H9 (cell line): ENCODE data around the gene KANSL1. TPM values are rescaled to one million over a fixed set of nuclear protein-coding genes. Genes with fewer than 3 reads are reported as not detected.

Experiments used
- DNase-seq: peaks from one replicate; pipeline ENCODE4 v3.0.0-alpha.2; 2017
- H2AFZ ChIP-seq: one replicate; pipeline ENCODE4 v1.6.1; 2013; ENCODE audit warnings: mild to moderate bottlenecking, low read length, control low read depth, moderate library complexity
- H2AK5ac ChIP-seq: 2 replicates; pipeline ENCODE4 v1.6.1; 2013; ENCODE audit warnings: low read length, control low read depth, mixed read lengths; ENCODE audit not compliant: insufficient read length
- H2BK120ac ChIP-seq: one replicate; pipeline ENCODE4 v1.6.1; 2013; ENCODE audit warnings: low read depth, mild to moderate bottlenecking, low read length, control low read depth, inconsistent platforms; ENCODE audit not compliant: poor library complexity, severe bottlenecking
- H2BK12ac ChIP-seq: 2 replicates; pipeline ENCODE4 v1.6.1; 2013; ENCODE audit warnings: low read length, control low read depth, mixed read lengths, low read depth; ENCODE audit not compliant: insufficient read length
- H2BK15ac ChIP-seq: 2 replicates; pipeline ENCODE4 v1.6.1; 2013; ENCODE audit warnings: low read depth, low read length, control low read depth
- H2BK20ac ChIP-seq: one replicate; pipeline ENCODE4 v1.6.1; 2013; ENCODE audit warnings: low read depth, mild to moderate bottlenecking, low read length, control low read depth, inconsistent platforms; ENCODE audit not compliant: poor library complexity, severe bottlenecking
- H2BK5ac ChIP-seq: 2 replicates; pipeline ENCODE4 v1.6.1; 2013; ENCODE audit warnings: low read length, control low read depth, mixed read lengths; ENCODE audit not compliant: insufficient read length
- H3K14ac ChIP-seq: 2 replicates; pipeline ENCODE4 v1.6.1; 2013; ENCODE audit warnings: low read length, control low read depth; ENCODE audit not compliant: insufficient read depth
- H3K18ac ChIP-seq: 2 replicates; pipeline ENCODE4 v1.6.1; 2013; ENCODE audit warnings: low read depth, mild to moderate bottlenecking, mixed read lengths, low read length, control low read depth; ENCODE audit not compliant: insufficient read length
- H3K23ac ChIP-seq: 2 replicates; pipeline ENCODE4 v1.6.1; 2013; ENCODE audit warnings: low read length, control low read depth, mixed read lengths, low read depth; ENCODE audit not compliant: insufficient read length
- H3K23me2 ChIP-seq: 2 replicates; pipeline ENCODE4 v1.6.1; 2013; ENCODE audit warnings: low read depth, mild to moderate bottlenecking, mixed read lengths, low read length, control low read depth; ENCODE audit not compliant: insufficient read length, poor library complexity, severe bottlenecking
- H3K27ac ChIP-seq: 2 replicates; pipeline ENCODE4 v1.5.1; 2013; ENCODE audit warnings: low read length, control low read depth, mixed read lengths, low read depth; ENCODE audit not compliant: insufficient read length
- H3K27me3 ChIP-seq: 2 replicates; pipeline ENCODE4 v1.6.1; 2013; ENCODE audit warnings: low read length, control low read depth, inconsistent platforms; ENCODE audit not compliant: insufficient read depth
- H3K4ac ChIP-seq: 2 replicates; pipeline ENCODE4 v1.6.1; 2013; ENCODE audit warnings: low read depth, mild to moderate bottlenecking, control low read depth, inconsistent platforms, low read length, moderate library complexity
- H3K4me1 ChIP-seq: 2 replicates; pipeline ENCODE4 v1.6.1; 2013; ENCODE audit warnings: low read length, control low read depth, inconsistent platforms; ENCODE audit not compliant: insufficient read depth
- H3K4me2 ChIP-seq: 2 replicates; pipeline ENCODE4 v1.6.1; 2013; ENCODE audit warnings: low read length, control low read depth, mixed read lengths; ENCODE audit not compliant: insufficient read length, insufficient read depth
- H3K56ac ChIP-seq: 2 replicates; pipeline ENCODE4 v1.6.1; 2013; ENCODE audit warnings: low read depth, mild to moderate bottlenecking, mixed read lengths, low read length, control low read depth; ENCODE audit not compliant: insufficient read length
- H3K79me1 ChIP-seq: 2 replicates; pipeline ENCODE4 v1.6.1; 2013; ENCODE audit warnings: low read depth, mild to moderate bottlenecking, moderate library complexity, low read length, control low read depth, inconsistent platforms; ENCODE audit not compliant: insufficient read depth, poor library complexity, severe bottlenecking
- H3K79me2 ChIP-seq: 2 replicates; pipeline ENCODE4 v1.6.1; 2013; ENCODE audit warnings: low read length, control low read depth, inconsistent platforms; ENCODE audit not compliant: insufficient read depth
- H3K9ac ChIP-seq: 2 replicates; pipeline ENCODE4 v1.6.1; 2013; ENCODE audit warnings: low read length, control low read depth, mixed read lengths; ENCODE audit not compliant: insufficient read length; ENCODE audit errors: extremely low read depth
- H3K9me3 ChIP-seq: one replicate; pipeline ENCODE4 v1.6.1; 2013; ENCODE audit warnings: low read depth, low read length, inconsistent platforms; ENCODE audit not compliant: control insufficient read depth
- H3T11ph ChIP-seq: one replicate; pipeline ENCODE4 v1.6.1; 2013; ENCODE audit warnings: mild to moderate bottlenecking, low read length, control low read depth, inconsistent platforms
- H4K20me1 ChIP-seq: one replicate; pipeline ENCODE4 v1.6.1; 2013; ENCODE audit not compliant: control insufficient read depth, insufficient read length, insufficient read depth
- H4K5ac ChIP-seq: 2 replicates; pipeline ENCODE4 v1.6.1; 2013; ENCODE audit warnings: low read depth, mild to moderate bottlenecking, mixed read lengths, low read length, control low read depth; ENCODE audit not compliant: insufficient read length
- H4K8ac ChIP-seq: replicated peaks from 2 replicates; pipeline ENCODE4 v1.6.1; 2013; ENCODE audit warnings: low read length, control low read depth, mixed read lengths, low read depth; ENCODE audit not compliant: insufficient read length
- H4K91ac ChIP-seq: 2 replicates; pipeline ENCODE4 v1.6.1; 2013; ENCODE audit warnings: low read depth, mild to moderate bottlenecking, moderate library complexity, mixed read lengths, low read length, control low read depth; ENCODE audit not compliant: insufficient read length
- H3K27ac Mint-ChIP-seq, 3 experiments: 2 replicates in 2 of 3; 3 replicates in 1 of 3; pipeline ENCODE4 v1.8.0; 2020 to 2021; ENCODE audit warnings: mixed read lengths in 3 of 3, mild to moderate bottlenecking in 1 of 3, moderate library complexity in 1 of 3
- H3K27me3 Mint-ChIP-seq: 2 replicates; pipeline ENCODE4 v1.8.0; 2021; ENCODE audit warnings: low read depth, mild to moderate bottlenecking, moderate library complexity, mixed read lengths
- H3K36me3 Mint-ChIP-seq, 3 experiments: 2 replicates in 2 of 3; 3 replicates in 1 of 3; pipeline ENCODE4 v1.8.0; 2020 to 2021; ENCODE audit warnings: low read depth in 3 of 3, mixed read lengths in 3 of 3; ENCODE audit not compliant: insufficient read depth in 1 of 3
- H3K4me1 Mint-ChIP-seq, 2 experiments: 2 replicates each; pipeline ENCODE4 v1.8.0; 2020; ENCODE audit warnings: mixed read lengths in 2 of 2
- H3K4me3 Mint-ChIP-seq, 2 experiments: 2 replicates in 1 of 2; 3 replicates in 1 of 2; pipeline ENCODE4 v1.8.0; 2020 to 2021; ENCODE audit warnings: mild to moderate bottlenecking in 2 of 2, mixed read lengths in 2 of 2, moderate library complexity in 1 of 2
- H3K9me3 Mint-ChIP-seq, 2 experiments: 2 replicates in 1 of 2; 3 replicates in 1 of 2; pipeline ENCODE4 v1.8.0; 2020; ENCODE audit warnings: mild to moderate bottlenecking in 2 of 2, mixed read lengths in 2 of 2, moderate library complexity in 1 of 2
- CTCF ChIP-seq: fragments of 200-600 bp; sonication (generic); conservative IDR thresholded peaks from 3 replicates; pipeline ENCODE4 v1.8.0; 2021; ENCODE audit warnings: antibody characterized with exemption, mild to moderate bottlenecking
- WGBS: extraction: QIAGEN DNeasy Blood & Tissue Kit; methylation state at CpG from one replicate; pipeline ENCODE4 v1.1.7; 2013; ENCODE audit warnings: missing lambda C conversion rate, low lambda C conversion rate, mixed read lengths; ENCODE audit not compliant: insufficient read length; ENCODE audit errors: extremely low coverage; 5-methylcytosine and 5-hydroxymethylcytosine counted together
- total RNA-seq: library from RNA; stranded (reverse); gene quantifications from 2 replicates; pipeline ENCODE4 v1.2.1, GENCODE V29; 2021

The KANSL1 gene
- total RNA-seq, 1 experiment from 2014 or later: 114 TPM

DNA sequence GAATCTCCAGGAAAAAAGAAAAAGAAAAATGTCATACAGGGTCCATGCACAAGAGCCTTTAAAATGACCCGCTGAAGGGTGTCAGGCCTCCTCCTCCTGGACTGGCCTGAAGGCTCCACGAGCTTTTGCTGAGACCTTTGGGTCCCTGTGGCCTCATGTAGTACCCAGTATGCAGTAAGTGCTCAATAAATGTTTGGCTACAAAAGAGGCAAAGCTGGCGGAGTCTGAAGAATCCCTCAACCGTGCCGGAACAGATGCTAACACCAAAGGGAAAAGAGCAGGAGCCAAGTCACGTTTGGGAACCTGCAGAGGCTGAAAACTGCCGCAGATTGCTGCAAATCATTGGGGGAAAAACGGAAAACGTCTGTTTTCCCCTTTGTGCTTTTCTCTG, 193.3 kb downstream of the KANSL1 start:
- H4K20me1 ChIP-seq: no peaks in the 10 kb centered on the region
- DNase-seq: no peak
- H2BK5ac ChIP-seq: no peak overlapping the region
- H2BK12ac ChIP-seq: no peak overlapping the region
- no peak overlapping the region for H3K4me2 ChIP-seq
- no peak overlapping the region for H3K4ac ChIP-seq
- no peaks in the 10 kb centered on the region for H3K23me2 ChIP-seq
- H4K5ac ChIP-seq: no peak overlapping the region
- no peaks in the 10 kb centered on the region for H3K79me1 ChIP-seq
- H4K91ac ChIP-seq: no peak overlapping the region
- H3K36me3 Mint-ChIP-seq: no peaks in the 10 kb centered on the region
- no peak overlapping the region for H3K27ac ChIP-seq
- H2BK15ac ChIP-seq: no peak overlapping the region
- H3K27ac Mint-ChIP-seq: no peak overlapping the region; a peak in 1 of 7 replicates
- H4K8ac ChIP-seq: no peak overlapping the region
- no peak overlapping the region for H3K9ac ChIP-seq
- H3K79me2 ChIP-seq: no peaks in the 10 kb centered on the region
- no peak overlapping the region for H2BK20ac ChIP-seq
- no peak overlapping the region for H2AFZ ChIP-seq
- no peak overlapping the region for H3K56ac ChIP-seq
- no peak overlapping the region for H2BK120ac ChIP-seq
- no peak overlapping the region for H3K14ac ChIP-seq
- TF ChIP-seq CTCF: no peak
- H3K4me3 Mint-ChIP-seq: no peak overlapping the region
- no peaks in the 10 kb centered on the region for H3K9me3 ChIP-seq
- no peak overlapping the region for H3K18ac ChIP-seq
- H3K27me3 Mint-ChIP-seq: no peaks in the 10 kb centered on the region; the same call in 1 of the 2 replicates
- WGBS: no CpG with 5 or more reads among the region's 9 CpGs
- no peak overlapping the region for H2AK5ac ChIP-seq
- H3T11ph ChIP-seq: no peak overlapping the region
- no peaks in the 10 kb centered on the region for H3K27me3 ChIP-seq
- H3K4me1 ChIP-seq: no peaks in the 10 kb centered on the region
- H3K23ac ChIP-seq: no peak overlapping the region
- peaks cover 0 to 5% of the 10 kb centered on the region in 2 experiments; a peak in 1 of 4 replicates for H3K4me1 Mint-ChIP-seq
- H3K9me3 Mint-ChIP-seq: no peaks in the 10 kb centered on the region; a peak in 1 of 5 replicates
